Measurements from ENCODE around the gene DNM1. TPM values are rescaled to one million over a fixed set of nuclear protein-coding genes. Genes with fewer than 3 reads are reported as not detected.

Gene DNM1
- 31.0 and 35.7 TPM in 2 replicates for polyA plus RNA-seq (2012; rRNA removed)
- polyA plus RNA-seq (2012; cell fraction: cytosol; rRNA removed), result 10.3 and 15.7 TPM in 2 replicates
- polyA plus RNA-seq (2012; cell fraction: nucleus; rRNA removed), result 167 and 203 TPM in 2 replicates

DNA sequence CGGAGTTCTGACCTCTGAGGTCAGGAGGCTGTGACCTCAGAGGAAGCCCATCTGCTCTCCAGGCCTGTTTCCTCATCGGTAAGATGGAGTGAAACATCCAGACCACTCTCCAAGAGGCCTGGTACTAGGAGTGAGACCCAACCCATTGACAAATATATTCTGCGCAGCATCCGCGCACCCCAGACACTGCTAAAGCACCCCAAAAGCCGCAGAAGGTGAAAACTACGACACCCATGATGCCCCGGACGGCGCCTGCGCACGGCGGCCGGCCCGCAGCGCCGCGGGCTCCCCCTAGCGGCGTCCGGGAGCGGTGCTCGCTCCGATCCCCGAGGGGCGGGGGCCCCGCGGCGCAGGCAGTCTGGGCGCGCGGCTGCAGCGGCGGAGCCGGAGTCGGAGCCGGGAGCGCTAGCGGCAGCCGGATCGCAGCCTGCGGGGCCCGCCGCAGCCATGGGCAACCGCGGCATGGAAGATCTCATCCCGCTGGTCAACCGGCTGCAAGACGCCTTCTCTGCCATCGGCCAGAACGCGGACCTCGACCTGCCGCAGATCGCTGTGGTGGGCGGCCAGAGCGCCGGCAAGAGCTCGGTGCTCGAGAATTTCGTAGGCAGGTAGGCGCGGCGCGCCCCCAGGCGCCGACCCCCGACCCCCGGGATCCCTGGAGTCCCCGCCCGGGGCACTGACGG is at the start of gene DNM1:
TSS of gene DNM1 (plus strand) at position 356 of the 683 bp plus-strand sequence. CDS start at position 448, 92 bp downstream.
- peak within 1 kb of the TSS; percentile 72 for H3K9ac ChIP-seq
- peak within 1 kb of the TSS; percentile 67 for H2AFZ ChIP-seq (ENCODE audit: low read depth)
- peak within 1 kb of the TSS; percentile 48 to 84; a peak in 3 of 4 replicates for H3K27ac ChIP-seq (ENCODE audit: low read depth in 2 of 2, low read length in 1 of 2)
- peaks cover 24% of the 10 kb centered on the region for H3K79me2 ChIP-seq (ENCODE audit: insufficient read depth)
- H3K4me3 ChIP-seq (ENCODE audit: low read depth in 2 of 2, low read length in 1 of 2), result peak within 1 kb of the TSS; percentile 64 to 76
- H3K9me2 ChIP-seq, result no peaks in the 10 kb centered on the region
- H3K36me3 ChIP-seq (replicated peaks in 1 of 2; ENCODE audit: control insufficient read depth in 1 of 2, insufficient read depth in 2 of 2, low read length in 1 of 2), result no peaks in the 10 kb centered on the region
- peaks cover 16% of the 10 kb centered on the region for H3F3A ChIP-seq (replicated peaks; ENCODE audit: insufficient read depth)
- CTCF ChIA-PET, result interaction anchor here (0.6 to 2.7 kb wide), 13 partner anchors 8 to 202 kb away, joined by 3 to 10 read pairs (median 5); no protein-coding TSS in a partner anchor
- H3K4me2 ChIP-seq, result peak within 1 kb of the TSS; percentile 90
- WGBS (ENCODE audit: low lambda C conversion rate), result 2% methylated on average over 31 of the region's 72 CpGs
- H3K4me1 ChIP-seq (ENCODE audit: control insufficient read depth in 1 of 2, insufficient read depth in 2 of 2, low read depth in 1 of 2, low read length in 1 of 2), result peaks cover 0 to 20% of the 10 kb centered on the region in 2 experiments; a peak in 1 of 4 replicates
- no peaks in the 10 kb centered on the region for H3K9me3 ChIP-seq
- DNase-seq, result peak; percentile 99
- no peaks in the 10 kb centered on the region for H4K20me1 ChIP-seq (ENCODE audit: insufficient read depth)
- H3K27me3 ChIP-seq (ENCODE audit: insufficient read depth), result no peaks in the 10 kb centered on the region
- POLR2A ChIA-PET, result interaction anchor here (1.0 kb wide), 2 partner anchors 10 to 42 kb away, joined by 3 to 4 read pairs; no protein-coding TSS in a partner anchor
- TF ChIP-seq IRF3 (IDR thresholded peaks at IDR 0.05; ENCODE audit: low read depth, low read length) (no peak), FOXM1 (IDR thresholded peaks at IDR 0.05; ENCODE audit: low read depth) (no peak), GABPA (IDR thresholded peaks at IDR 0.05; ENCODE audit: low read depth) (no peak), POLR2AphosphoS5 (IDR thresholded peaks at IDR 0.05; ENCODE audit: low read depth, low read length) (0 out of 2 replicates have a peak, but pooled peaks have one; percentile 18), TCF12 (IDR thresholded peaks at IDR 0.05) (no peak), FOXJ3 (CRISPR knock-in tag; IDR thresholded peaks at IDR 0.05) (no peak), RAD21 (IDR thresholded peaks at IDR 0.05; ENCODE audit: low read length) (peak; percentile 20; the same call in 1 of the 2 replicates), RFX5 (IDR thresholded peaks at IDR 0.05; ENCODE audit: low read length) (no peak), SMC3 (IDR thresholded peaks at IDR 0.05; ENCODE audit: low read depth, low read length) (peak; percentile 39; the same call in 1 of the 2 replicates), RCOR1 (IDR thresholded peaks at IDR 0.05; ENCODE audit: low read length) (no peak), MAX (IDR thresholded peaks at IDR 0.05; ENCODE audit: low read depth) (no peak; the same call in 1 of the 2 replicates), TAF1 (IDR thresholded peaks at IDR 0.05; ENCODE audit: borderline replicate concordance, low read depth, low read length) (0 out of 2 replicates have a peak, but pooled peaks have one; percentile 42), RXRA (IDR thresholded peaks at IDR 0.05; ENCODE audit: borderline replicate concordance, low read depth) (no peak), FOSL2 (IDR thresholded peaks at IDR 0.05; ENCODE audit: borderline replicate concordance, low read depth) (no peak), EZH2phosphoT487 (IDR thresholded peaks at IDR 0.05; ENCODE audit: borderline replicate concordance, low read depth) (no peak), USF1 (IDR thresholded peaks at IDR 0.05; ENCODE audit: borderline replicate concordance, low read depth) (no peak), PBX3 (IDR thresholded peaks at IDR 0.05) (no peak), NFIC (IDR thresholded peaks at IDR 0.05; ENCODE audit: borderline replicate concordance) (no peak), EP300 (IDR thresholded peaks at IDR 0.05; ENCODE audit: borderline replicate concordance in 1 of 2, low read depth in 1 of 2, low read length in 1 of 2) (no peak), CHD2 (IDR thresholded peaks at IDR 0.05; ENCODE audit: low read length, partially characterized antibody) (peak; percentile 49), NRF1 (IDR thresholded peaks at IDR 0.05; ENCODE audit: low read depth, low read length) (peak; percentile 86), ELF1 (IDR thresholded peaks at IDR 0.05) (no peak), CTCF (IDR thresholded peaks at IDR 0.05) (peak; percentile 63)
- TF ChIP-seq, protein P1, sequence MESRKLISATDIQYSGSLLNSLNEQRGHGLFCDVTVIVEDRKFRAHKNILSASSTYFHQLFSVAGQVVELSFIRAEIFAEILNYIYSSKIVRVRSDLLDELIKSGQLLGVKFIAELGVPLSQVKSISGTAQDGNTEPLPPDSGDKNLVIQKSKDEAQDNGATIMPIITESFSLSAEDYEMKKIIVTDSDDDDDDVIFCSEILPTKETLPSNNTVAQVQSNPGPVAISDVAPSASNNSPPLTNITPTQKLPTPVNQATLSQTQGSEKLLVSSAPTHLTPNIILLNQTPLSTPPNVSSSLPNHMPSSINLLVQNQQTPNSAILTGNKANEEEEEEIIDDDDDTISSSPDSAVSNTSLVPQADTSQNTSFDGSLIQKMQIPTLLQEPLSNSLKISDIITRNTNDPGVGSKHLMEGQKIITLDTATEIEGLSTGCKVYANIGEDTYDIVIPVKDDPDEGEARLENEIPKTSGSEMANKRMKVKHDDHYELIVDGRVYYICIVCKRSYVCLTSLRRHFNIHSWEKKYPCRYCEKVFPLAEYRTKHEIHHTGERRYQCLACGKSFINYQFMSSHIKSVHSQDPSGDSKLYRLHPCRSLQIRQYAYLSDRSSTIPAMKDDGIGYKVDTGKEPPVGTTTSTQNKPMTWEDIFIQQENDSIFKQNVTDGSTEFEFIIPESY (IDR thresholded peaks at IDR 0.05; ENCODE audit: borderline replicate concordance, low read depth), result no peak
- TF ChIP-seq, protein P2, sequence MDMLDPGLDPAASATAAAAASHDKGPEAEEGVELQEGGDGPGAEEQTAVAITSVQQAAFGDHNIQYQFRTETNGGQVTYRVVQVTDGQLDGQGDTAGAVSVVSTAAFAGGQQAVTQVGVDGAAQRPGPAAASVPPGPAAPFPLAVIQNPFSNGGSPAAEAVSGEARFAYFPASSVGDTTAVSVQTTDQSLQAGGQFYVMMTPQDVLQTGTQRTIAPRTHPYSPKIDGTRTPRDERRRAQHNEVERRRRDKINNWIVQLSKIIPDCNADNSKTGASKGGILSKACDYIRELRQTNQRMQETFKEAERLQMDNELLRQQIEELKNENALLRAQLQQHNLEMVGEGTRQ (IDR thresholded peaks at IDR 0.05; ENCODE audit: borderline replicate concordance, low read depth, low read length), result no peak

All from SK-N-SH (cell line).